Skin epidermis (tissue), 12 donors: ENCODE data around the gene RPP25L.
"Not testable (repeated sequence)": the region's sequence is repeated elsewhere in the genome, so short reads cannot be mapped to it uniquely, and the experiment has no call there.

Source experiments
- H3K27ac ChIP-seq, 21 experiments: fragments of 200-600 bp; sonication (generic) in 11 of 21; one replicate each; pipeline ENCODE4 v1.5.0; 2020; ENCODE audit warnings: mild to moderate bottlenecking in 3 of 21, inconsistent platforms in 2 of 21, moderate library complexity in 2 of 21
- H3K4me3 ChIP-seq, 7 experiments: fragments of 200-600 bp; sonication (generic) in 2 of 7; one replicate each; pipeline ENCODE4 v1.5.0; 2020; ENCODE audit warnings: inconsistent platforms in 2 of 7, mild to moderate bottlenecking in 2 of 7, moderate library complexity in 1 of 7

RPP25L gene

GRCh38 chr9:34642679-34643078 is 30.8 kb upstream of the RPP25L start:
- Histone ChIP-seq H3K4me3 (no peak overlapping the region), H3K27ac (no peak overlapping the region)

GRCh38 chr9:34639322-34639721 is 27.4 kb upstream of the RPP25L start:
- H3K27ac ChIP-seq, H3K4me3 ChIP-seq: not testable (repeated sequence)

- peak overlapping the region in 20 of 21 experiments; percentile 73 to 92 (median 88) for H3K27ac ChIP-seq
- H3K4me3 ChIP-seq: peak overlapping the region; percentile 48 to 85 (median 69)
Measured at GRCh38 chr9:34638138-34638445, 26.2 kb upstream of the RPP25L start.

- Histone ChIP-seq H3K4me3 (peak within 1 kb of the TSS; percentile 48 to 85 (median 69)), H3K27ac (peak within 1 kb of the TSS; percentile 3 to 92 (median 87))
Measured at GRCh38 chr9:34637356-34638137, 25.6 kb upstream of the RPP25L start, which contains the start of gene SIGMAR1. Gene SIGMAR1, minus strand, starts transcription at chr9:34637787. Its CDS starts 90 bp downstream, at chr9:34637697.

GRCh38 chr9:34636791-34637355 is 25.0 kb upstream of the RPP25L start:
- peak overlapping the region; percentile 3 to 92 (median 87) for H3K27ac ChIP-seq
- peak overlapping the region; percentile 48 to 85 (median 69) for H3K4me3 ChIP-seq

- no peak overlapping the region for H3K4me3 ChIP-seq
- no peak overlapping the region for H3K27ac ChIP-seq
Measured at GRCh38 chr9:34635556-34635955, 23.7 kb upstream of the RPP25L start.

GRCh38 chr9:34634551-34635248 is 22.8 kb upstream of the RPP25L start:
- Histone ChIP-seq H3K27ac (no peak overlapping the region), H3K4me3 (no peak overlapping the region)

- Histone ChIP-seq H3K27ac (peak overlapping the region in 1 of 21 experiments; percentile 1), H3K4me3 (no peak overlapping the region)
Measured at GRCh38 chr9:34633851-34634550, 22.1 kb upstream of the RPP25L start.

GRCh38 chr9:34633166-34633565 is 21.3 kb upstream of the RPP25L start:
- H3K27ac ChIP-seq: peak overlapping the region in 1 of 21 experiments; percentile 1

GRCh38 chr9:34630402-34631154 is 18.7 kb upstream of the RPP25L start:
- no peak overlapping the region for H3K27ac ChIP-seq
- no peak overlapping the region for H3K4me3 ChIP-seq

More at GRCh38 chr9:34633166-34633565, 21.3 kb upstream of the RPP25L start:
- H3K4me3 ChIP-seq: no peak overlapping the region

GRCh38 chr9:34629491-34629808 is 17.6 kb upstream of the RPP25L start:
- no peak overlapping the region for H3K4me3 ChIP-seq
- no peak overlapping the region for H3K27ac ChIP-seq

GRCh38 chr9:34628656-34629490 is 17.0 kb upstream of the RPP25L start, which contains the start of gene ARID3C:
Gene ARID3C, minus strand, starts transcription at chr9:34629066. Its CDS starts 1,052 bp downstream, at chr9:34628014.
- Histone ChIP-seq H3K27ac (no peak within 1 kb of the TSS), H3K4me3 (peak within 1 kb of the TSS; percentile 2 to 42 (median 14))

GRCh38 chr9:34627716-34628655 is 16.1 kb upstream of the RPP25L start:
- Histone ChIP-seq H3K27ac (no peak overlapping the region), H3K4me3 (peak overlapping the region in 1 of 7 experiments; percentile 42)

GRCh38 chr9:34625186-34625486 is 13.2 kb upstream of the RPP25L start:
- H3K4me3 ChIP-seq: no peak overlapping the region
- no peak overlapping the region for H3K27ac ChIP-seq

- H3K27ac ChIP-seq: no peak overlapping the region
- no peak overlapping the region for H3K4me3 ChIP-seq
Measured at GRCh38 chr9:34624475-34625185, 12.7 kb upstream of the RPP25L start.

GRCh38 chr9:34623374-34624235 is 11.7 kb upstream of the RPP25L start:
- Histone ChIP-seq H3K27ac (no peak overlapping the region), H3K4me3 (no peak overlapping the region)
